OCI-LY3 (cell line): ENCODE results near the gene CHD3.

Experiments
- H2AFZ ChIP-seq: fragments of 200-600, 300-600 bp; shearing (Covaris generic); 2 replicates; pipeline ENCODE4 v1.6.0; 2014; ENCODE audit warnings: antibody characterized with exemption, low read depth, low read length
- H3K27ac ChIP-seq: fragments of 200-600, 300-600 bp; sonication (generic); 2 replicates; pipeline ENCODE4 v1.5.1; 2014; ENCODE audit warnings: mild to moderate bottlenecking, low read length, moderate library complexity, mixed read lengths
- H3K27me3 ChIP-seq: fragments of 200-600, 300-600 bp; sonication (generic); 2 replicates; pipeline ENCODE4 v1.6.1; 2014; ENCODE audit warnings: low read depth, low read length, mixed read lengths
- H3K36me3 ChIP-seq: fragments of 200-600, 300-600 bp; sonication (generic); replicated peaks from 2 replicates; pipeline ENCODE3; 2014; ENCODE audit warnings: low read depth, low read length, mixed read lengths
- H3K4me1 ChIP-seq: fragments of 300-600, 200-600 bp; sonication (generic); 2 replicates; pipeline ENCODE4 v1.6.1; 2014; ENCODE audit warnings: low read length, mixed read lengths
- H3K4me2 ChIP-seq: fragments of 200-600, 300-600 bp; sonication (generic); 2 replicates; pipeline ENCODE4 v1.6.1; 2014; ENCODE audit warnings: low read length, mixed read lengths
- H3K4me3 ChIP-seq: fragments of 300-600, 200-600 bp; sonication (generic); 2 replicates; pipeline ENCODE4 v1.5.1; 2014; ENCODE audit warnings: antibody characterized with exemption, mild to moderate bottlenecking, low read length, moderate library complexity
- H3K79me2 ChIP-seq: fragments of 300-600, 200-600 bp; shearing (Covaris generic); 2 replicates; pipeline ENCODE4 v1.6.1; 2014; ENCODE audit warnings: mild to moderate bottlenecking, low read length, mixed read lengths
- H3K9ac ChIP-seq: fragments of 300-600, 200-600 bp; shearing (Covaris generic); 2 replicates; pipeline ENCODE4 v1.6.0; 2014; ENCODE audit warnings: mild to moderate bottlenecking, low read length, moderate library complexity
- H3K9me3 ChIP-seq: fragments of 200-600, 300-600 bp; shearing (Covaris generic); 2 replicates; pipeline ENCODE4 v1.6.1; 2014; ENCODE audit warnings: low read length, mixed read lengths; ENCODE audit not compliant: insufficient read depth
- H4K20me1 ChIP-seq: fragments of 200-600, 300-600 bp; sonication (generic); 2 replicates; pipeline ENCODE4 v1.6.1; 2016; ENCODE audit warnings: low read length, mixed read lengths; ENCODE audit not compliant: insufficient read depth
- CTCF ChIP-seq: fragments of 200-600, 300-600 bp; sonication (generic); IDR thresholded peaks from 2 replicates; pipeline ENCODE4 v1.5.1; 2014; ENCODE audit warnings: antibody characterized with exemption, low read length, low read depth
- EZH2phosphoT487 ChIP-seq: fragments of 200-600 bp; shearing (Covaris generic); IDR thresholded peaks from 2 replicates; pipeline ENCODE4 v1.6.1; 2018; ENCODE audit warnings: antibody characterized with exemption, mixed run types, low read depth

The CHD3 gene

DNA sequence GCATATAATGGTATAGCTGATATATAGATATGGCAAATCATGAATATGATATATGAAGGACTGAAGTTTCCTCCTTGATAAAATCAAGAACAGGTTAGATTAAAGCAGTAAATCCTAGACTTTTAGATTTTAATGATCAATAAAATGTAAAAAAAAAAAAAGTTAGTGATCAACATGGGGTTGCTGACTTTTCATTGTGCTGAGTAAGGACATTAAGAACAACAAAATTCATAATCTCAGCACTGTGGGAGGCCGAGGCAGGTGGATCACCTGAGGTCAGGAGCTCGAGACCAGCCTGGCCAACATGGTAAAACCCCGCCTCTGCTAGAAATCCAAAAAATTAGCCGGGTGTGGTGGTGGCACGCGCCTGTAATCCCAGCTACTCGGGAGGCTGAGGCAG, 10.4 kb upstream of the CHD3 start:
- Histone ChIP-seq H3K27me3 (no peaks in the 10 kb centered on the region), H3K79me2 (no peaks in the 10 kb centered on the region), H3K27ac (no peak overlapping the region)

DNA sequence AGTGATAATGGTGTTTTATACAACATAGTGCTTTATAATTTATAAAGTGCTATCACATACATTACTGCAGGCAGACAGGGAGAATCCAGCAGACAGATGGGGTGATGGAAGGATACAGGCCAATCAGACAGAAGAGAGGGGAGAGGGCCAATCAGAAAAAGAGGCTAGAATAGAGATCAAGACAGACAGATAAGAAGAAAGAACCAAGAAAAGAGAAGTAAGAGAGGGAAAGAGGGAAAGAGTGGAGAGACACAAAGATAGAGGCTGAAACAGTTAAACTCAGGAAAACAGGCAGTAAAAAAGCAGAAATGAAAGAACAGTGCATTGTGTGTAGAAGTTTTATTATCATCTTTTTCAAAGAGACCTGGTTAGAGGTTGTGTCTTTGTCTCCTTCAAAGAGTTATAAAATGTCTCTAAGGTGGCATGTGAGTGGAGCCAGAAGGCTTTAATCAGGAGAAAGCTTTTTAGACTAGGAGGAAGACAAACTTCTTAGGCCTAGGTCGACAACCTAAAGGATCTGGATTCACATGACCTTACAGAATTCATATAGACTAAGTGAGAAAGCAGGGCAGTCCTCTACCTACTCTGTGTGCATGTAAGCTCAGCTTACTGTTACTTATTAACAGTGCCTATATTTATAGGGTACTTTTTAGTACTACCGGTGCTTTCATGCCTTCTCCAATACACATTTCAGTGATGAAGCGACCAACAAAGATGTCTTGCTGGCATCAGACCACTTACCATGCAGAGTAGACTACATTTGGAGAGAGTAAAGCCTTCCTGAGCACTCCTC, 8.3 kb upstream of the CHD3 start:
- no peak for TF ChIP-seq CTCF
- Histone ChIP-seq H3K4me3 (no peak overlapping the region), H3K36me3 (peaks cover 4% of the 10 kb centered on the region), H2AFZ (no peak overlapping the region), H3K9ac (no peak overlapping the region), H3K79me2 (peaks cover 1% of the 10 kb centered on the region; the same call in 1 of the 2 replicates), H3K27ac (no peak overlapping the region), H3K4me2 (0 out of 2 replicates have a peak overlapping the region, but pooled peaks have one; percentile 11), H4K20me1 (no peaks in the 10 kb centered on the region), H3K27me3 (no peaks in the 10 kb centered on the region), H3K4me1 (peaks cover 28% of the 10 kb centered on the region), H3K9me3 (no peaks in the 10 kb centered on the region)

More for the DNA sequence above, 10.4 kb upstream of the CHD3 start:
- Histone ChIP-seq H3K9ac (no peak overlapping the region), H2AFZ (no peak overlapping the region), H4K20me1 (no peaks in the 10 kb centered on the region), H3K4me2 (no peak overlapping the region), H3K9me3 (no peaks in the 10 kb centered on the region), H3K4me3 (no peak overlapping the region), H3K4me1 (peaks cover 20% of the 10 kb centered on the region), H3K36me3 (peaks cover 4% of the 10 kb centered on the region)
- TF ChIP-seq EZH2phosphoT487: no peak
- TF ChIP-seq CTCF: no peak

GRCh38 chr17:7881276-7882054, 7.1 kb upstream of the CHD3 start:
- H3K27ac ChIP-seq: no peak overlapping the region
- H3K4me2 ChIP-seq: no peak overlapping the region
- no peaks in the 10 kb centered on the region for H3K27me3 ChIP-seq
- H4K20me1 ChIP-seq: no peaks in the 10 kb centered on the region
- no peak overlapping the region for H3K4me3 ChIP-seq
- H3K9me3 ChIP-seq: no peaks in the 10 kb centered on the region
- peaks cover 4% of the 10 kb centered on the region for H3K36me3 ChIP-seq
- H3K9ac ChIP-seq: no peak overlapping the region
- no peak overlapping the region for H2AFZ ChIP-seq
- TF ChIP-seq CTCF: no peak
- no peak for TF ChIP-seq EZH2phosphoT487
- H3K79me2 ChIP-seq: peaks cover 13% of the 10 kb centered on the region
- H3K4me1 ChIP-seq: peaks cover 28% of the 10 kb centered on the region

DNA sequence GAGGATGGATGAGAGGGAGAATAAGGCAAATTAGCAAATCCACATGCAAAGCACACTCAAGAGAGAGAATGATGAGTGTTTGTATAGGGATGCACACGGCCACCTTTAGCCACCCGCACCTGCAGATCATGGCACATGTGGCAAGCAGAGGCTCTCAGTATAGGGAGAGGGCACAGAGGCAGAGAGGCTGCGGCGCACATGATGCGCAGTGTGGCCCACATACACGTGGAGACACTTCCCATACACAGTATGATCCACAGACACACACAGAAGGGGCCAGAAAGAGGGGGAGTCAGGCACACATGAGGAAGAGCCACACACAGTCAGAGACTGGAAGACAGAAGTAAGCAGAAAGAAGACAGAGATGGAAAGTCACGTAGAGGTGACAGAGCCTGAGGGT, 6.5 kb upstream of the CHD3 start:
- Histone ChIP-seq H3K9ac (no peak overlapping the region), H3K4me3 (no peak overlapping the region), H2AFZ (no peak overlapping the region), H4K20me1 (no peaks in the 10 kb centered on the region), H3K36me3 (peaks cover 4% of the 10 kb centered on the region), H3K9me3 (no peaks in the 10 kb centered on the region), H3K27me3 (no peaks in the 10 kb centered on the region), H3K4me1 (peaks cover 28% of the 10 kb centered on the region), H3K4me2 (no peak overlapping the region), H3K27ac (no peak overlapping the region), H3K79me2 (peaks cover 19% of the 10 kb centered on the region)
- TF ChIP-seq CTCF (no peak), EZH2phosphoT487 (no peak)
